Stomach (tissue), 4 donors: ENCODE data around the gene BCL2L1.

Experiments
- EP300 ChIP-seq: sonication (generic); formaldehyde crosslinking; IDR thresholded peaks from one replicate; pipeline ENCODE4 v1.6.1; 2017; ENCODE audit warnings: antibody characterized with exemption
- POLR2A ChIP-seq, 4 donors: fragments of 450-650 bp; IDR thresholded peaks; one replicate each; pipeline ENCODE4 v1.6.1; 2016; ENCODE audit warnings: antibody characterized with exemption in 4 of 4, control low read depth in 2 of 4, mild to moderate bottlenecking in 1 of 4, moderate library complexity in 1 of 4
- POLR2AphosphoS5 ChIP-seq, 3 donors: sonication (generic); formaldehyde crosslinking; IDR thresholded peaks; one replicate each; pipeline ENCODE4 v1.6.1; 2016; ENCODE audit warnings: antibody characterized with exemption in 3 of 3
- TF ChIP-seq, protein P1 (sequence below), 7 experiments: fragments of 450-650 bp in 4 of 7; fragments of 200-600 bp in 3 of 7; sonication (generic) in 3 of 7; IDR thresholded peaks; one replicate each; pipeline ENCODE4 v1.5.1; 2016 to 2019; ENCODE audit warnings: antibody characterized with exemption in 7 of 7, control low read depth in 2 of 7, mild to moderate bottlenecking in 1 of 7

- TF ChIP-seq POLR2A (IDR thresholded peaks at IDR 0.05) (no peak), EP300 (no peak), POLR2AphosphoS5 (IDR thresholded peaks at IDR 0.05) (no peak)
- TF ChIP-seq, protein P1, sequence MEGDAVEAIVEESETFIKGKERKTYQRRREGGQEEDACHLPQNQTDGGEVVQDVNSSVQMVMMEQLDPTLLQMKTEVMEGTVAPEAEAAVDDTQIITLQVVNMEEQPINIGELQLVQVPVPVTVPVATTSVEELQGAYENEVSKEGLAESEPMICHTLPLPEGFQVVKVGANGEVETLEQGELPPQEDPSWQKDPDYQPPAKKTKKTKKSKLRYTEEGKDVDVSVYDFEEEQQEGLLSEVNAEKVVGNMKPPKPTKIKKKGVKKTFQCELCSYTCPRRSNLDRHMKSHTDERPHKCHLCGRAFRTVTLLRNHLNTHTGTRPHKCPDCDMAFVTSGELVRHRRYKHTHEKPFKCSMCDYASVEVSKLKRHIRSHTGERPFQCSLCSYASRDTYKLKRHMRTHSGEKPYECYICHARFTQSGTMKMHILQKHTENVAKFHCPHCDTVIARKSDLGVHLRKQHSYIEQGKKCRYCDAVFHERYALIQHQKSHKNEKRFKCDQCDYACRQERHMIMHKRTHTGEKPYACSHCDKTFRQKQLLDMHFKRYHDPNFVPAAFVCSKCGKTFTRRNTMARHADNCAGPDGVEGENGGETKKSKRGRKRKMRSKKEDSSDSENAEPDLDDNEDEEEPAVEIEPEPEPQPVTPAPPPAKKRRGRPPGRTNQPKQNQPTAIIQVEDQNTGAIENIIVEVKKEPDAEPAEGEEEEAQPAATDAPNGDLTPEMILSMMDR (IDR thresholded peaks at IDR 0.05): no peak
These were observed 16.9 kb upstream of the BCL2L1 start for GRCh38 chr20:31739550-31739977.
